GM23338 (cell line): ENCODE results near the gene MAMLD1. TPM values are rescaled to one million over a fixed set of nuclear protein-coding genes. Genes with fewer than 3 reads are reported as not detected.

Experiments used
- ATAC-seq: fragments of 200-7000 bp; cut with Tn5 transposase; 3 replicates; pipeline ENCODE4 v1.9.1; 2020
- DNase-seq: peaks from one replicate; pipeline ENCODE4 v3.0.0-alpha.2; 2015; ENCODE audit warnings: low spot score
- H2AFZ ChIP-seq: fragments of 200-600 bp; sonication (generic); 2 replicates; pipeline ENCODE4 v1.8.0; 2016; ENCODE audit warnings: antibody characterized with exemption, mild to moderate bottlenecking, moderate library complexity
- H3F3A ChIP-seq: fragments of 200-600 bp; sonication (generic); replicated peaks from 2 replicates; pipeline ENCODE4 v1.8.0; 2017; ENCODE audit warnings: antibody characterized with exemption, mixed run types, low read depth
- H3K27ac ChIP-seq: fragments of 200-600 bp; sonication (generic); 2 replicates; pipeline ENCODE4 v1.6.1; 2016; ENCODE audit warnings: low read depth
- H3K27me3 ChIP-seq: fragments of 200-600 bp; sonication (generic); 2 replicates; pipeline ENCODE4 v1.8.0; 2016; ENCODE audit warnings: mild to moderate bottlenecking, mixed run types, moderate library complexity; ENCODE audit not compliant: insufficient read depth
- H3K36me3 ChIP-seq: fragments of 200-600 bp; sonication (generic); 2 replicates; pipeline ENCODE4 v1.8.0; 2016; ENCODE audit warnings: mild to moderate bottlenecking; ENCODE audit not compliant: insufficient read depth
- H3K4me1 ChIP-seq: fragments of 200-600 bp; sonication (generic); 2 replicates; pipeline ENCODE4 v1.8.0; 2016; ENCODE audit warnings: mild to moderate bottlenecking, moderate library complexity; ENCODE audit not compliant: insufficient read depth
- H3K4me2 ChIP-seq: fragments of 200-600 bp; sonication (generic); 2 replicates; pipeline ENCODE4 v1.7.1; 2017; ENCODE audit warnings: mixed run types
- H3K4me3 ChIP-seq: fragments of 200-600 bp; sonication (generic); 2 replicates; pipeline ENCODE4 v1.6.1; 2016; ENCODE audit warnings: mixed run types
- H3K79me2 ChIP-seq: fragments of 200-600 bp; sonication (generic); replicated peaks from 2 replicates; pipeline ENCODE4 v1.8.0; 2017; ENCODE audit warnings: mild to moderate bottlenecking; ENCODE audit not compliant: insufficient read depth
- H3K9me2 ChIP-seq: fragments of 200-600 bp; sonication (generic); 2 replicates; pipeline ENCODE4 v1.8.0; 2017; ENCODE audit not compliant: insufficient read depth
- H4K20me1 ChIP-seq: fragments of 200-600 bp; sonication (generic); replicated peaks from 2 replicates; pipeline ENCODE4 v1.8.0; 2017; ENCODE audit warnings: mild to moderate bottlenecking; ENCODE audit not compliant: insufficient read depth
- H3K27ac Mint-ChIP-seq: 2 replicates; pipeline ENCODE4 v1.8.0; 2020; ENCODE audit warnings: inconsistent platforms, mild to moderate bottlenecking, moderate library complexity, mixed read lengths
- H3K27me3 Mint-ChIP-seq: 3 replicates; pipeline ENCODE4 v1.8.0; 2022; ENCODE audit warnings: low read depth, mild to moderate bottlenecking, moderate library complexity, mixed read lengths, inconsistent platforms; ENCODE audit not compliant: insufficient read depth, poor library complexity
- H3K36me3 Mint-ChIP-seq: 3 replicates; pipeline ENCODE4 v1.8.0; 2021; ENCODE audit warnings: low read depth, mild to moderate bottlenecking, inconsistent platforms, moderate library complexity, mixed read lengths
- H3K4me1 Mint-ChIP-seq: 3 replicates; pipeline ENCODE4 v1.8.0; 2020; ENCODE audit warnings: mild to moderate bottlenecking, inconsistent platforms, mixed read lengths
- H3K4me3 Mint-ChIP-seq: 3 replicates; pipeline ENCODE4 v1.8.0; 2021; ENCODE audit warnings: moderate library complexity, mild to moderate bottlenecking, inconsistent platforms, mixed read lengths
- H3K9me3 Mint-ChIP-seq: 3 replicates; pipeline ENCODE4 v1.8.0; 2020; ENCODE audit warnings: moderate library complexity, mild to moderate bottlenecking, inconsistent platforms, mixed read lengths
- JUNB ChIP-seq: IDR thresholded peaks from one replicate; pipeline ENCODE4 v1.6.1; 2016; ENCODE audit warnings: antibody characterized with exemption; ENCODE audit not compliant: unreplicated experiment
- REST ChIP-seq: IDR thresholded peaks from one replicate; pipeline ENCODE4 v1.6.1; 2018; ENCODE audit warnings: antibody characterized with exemption; ENCODE audit not compliant: unreplicated experiment
- polyA plus RNA-seq: library from polyadenylated mRNA; unstranded; fragments of >200 nt; fragmentation: Nextera tagmentation; extraction: Ambion mirVana; gene quantifications from 2 replicates; pipeline ENCODE4 v1.2.1, GENCODE V29; 2016
- total RNA-seq: library from RNA; depleted of rRNA; stranded (reverse); fragments of >200 nt; shearing (Covaris generic); gene quantifications from 2 replicates; pipeline ENCODE4 v1.2.3, GENCODE V29; 2014
- TF ChIP-seq, protein P1 (sequence below), 2 experiments: fragments of 200-600 bp in 1 of 2; sonication (generic) in 1 of 2; conservative IDR thresholded peaks; 2 replicates each; pipeline versions ENCODE4 v1.5.1 to v1.6.1; 2016 to 2017; ENCODE audit warnings: antibody characterized with exemption in 2 of 2, low read depth in 2 of 2, mild to moderate bottlenecking in 2 of 2, moderate library complexity in 1 of 2

Gene MAMLD1
- total and polyA plus RNA-seq, 2 experiments from 2014 or later: 0.13 to 0.21 TPM

DNA sequence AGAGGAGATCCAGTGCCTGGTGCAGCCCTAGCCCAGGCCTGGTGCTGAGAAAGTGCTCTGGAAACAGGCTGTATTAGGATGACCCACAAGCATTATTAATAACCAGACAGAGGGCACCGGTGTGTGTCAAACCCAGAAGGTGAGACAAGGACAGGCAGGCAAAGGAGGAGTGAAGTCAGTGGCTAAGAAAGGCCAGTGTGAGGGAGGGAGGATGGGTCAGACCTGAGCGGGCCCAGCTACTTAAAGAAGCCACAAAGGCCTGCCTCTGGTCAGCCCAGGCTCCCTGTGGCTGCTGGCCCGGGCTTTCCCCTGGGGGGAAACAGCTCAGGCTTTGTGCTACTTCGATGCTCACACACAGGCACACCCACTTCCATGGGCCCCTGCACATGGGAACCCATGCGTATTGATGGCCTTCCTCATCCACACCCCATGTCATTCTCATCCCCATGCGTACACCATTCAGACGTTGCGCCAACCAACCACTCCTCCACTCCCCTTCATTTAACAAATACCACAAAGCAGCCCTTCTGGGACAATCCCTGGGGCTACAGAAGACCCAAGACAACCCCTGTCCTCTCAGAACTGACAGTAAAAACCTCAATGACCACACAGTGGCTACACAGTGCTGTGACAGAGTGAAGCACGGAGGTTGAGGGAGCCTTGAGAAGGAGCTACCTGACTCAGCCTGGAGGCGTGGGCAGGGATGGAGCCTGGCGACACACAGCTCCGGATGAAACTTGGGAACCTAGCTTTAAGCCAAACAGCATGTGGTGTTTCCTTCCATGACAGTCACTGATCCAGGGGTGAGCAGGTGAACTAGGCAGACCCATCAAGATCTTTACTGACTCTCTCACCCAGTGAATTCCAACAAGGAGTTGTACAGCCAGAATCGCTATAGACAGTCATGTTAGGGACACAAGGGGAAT, 180.4 kb downstream of the MAMLD1 start:
- peaks cover 19% of the 10 kb centered on the region for H3K27me3 Mint-ChIP-seq
- H3K4me1 Mint-ChIP-seq: peaks cover 11% of the 10 kb centered on the region; the same call in 2 of the 3 replicates
- DNase-seq (no peak), ATAC-seq (no peak)
- Histone ChIP-seq H2AFZ (peak overlapping the region; percentile 69; the same call in 1 of the 2 replicates), H3K79me2 (no peaks in the 10 kb centered on the region), H3K36me3 (no peaks in the 10 kb centered on the region), H3K4me2 (no peak overlapping the region), H3K9me2 (no peaks in the 10 kb centered on the region), H3K4me1 (no peaks in the 10 kb centered on the region), H3K4me3 (no peak overlapping the region), H4K20me1 (no peaks in the 10 kb centered on the region), H3F3A (no peaks in the 10 kb centered on the region), H3K27me3 (peaks cover 19% of the 10 kb centered on the region), H3K27ac (no peak overlapping the region)
- no peak for TF ChIP-seq JUNB
- H3K36me3 Mint-ChIP-seq: no peaks in the 10 kb centered on the region
- H3K27ac Mint-ChIP-seq: no peak overlapping the region
- H3K4me3 Mint-ChIP-seq: no peak overlapping the region
- no peaks in the 10 kb centered on the region for H3K9me3 Mint-ChIP-seq

GRCh38 chrX:150544222-150544787, 181.2 kb downstream of the MAMLD1 start:
- H2AFZ ChIP-seq: peak overlapping the region; percentile 69; the same call in 1 of the 2 replicates

More at GRCh38 chrX:150544222-150544787, 181.2 kb downstream of the MAMLD1 start:
- Histone ChIP-seq H3K27me3 (peaks cover 25% of the 10 kb centered on the region), H3F3A (no peaks in the 10 kb centered on the region), H3K79me2 (no peaks in the 10 kb centered on the region), H3K4me2 (no peak overlapping the region), H3K36me3 (no peaks in the 10 kb centered on the region), H4K20me1 (no peaks in the 10 kb centered on the region), H3K27ac (no peak overlapping the region), H3K9me2 (no peaks in the 10 kb centered on the region), H3K4me1 (no peaks in the 10 kb centered on the region), H3K4me3 (no peak overlapping the region)
- Mint-ChIP-seq H3K27ac (no peak overlapping the region), H3K36me3 (no peaks in the 10 kb centered on the region), H3K4me1 (peaks cover 12% of the 10 kb centered on the region; the same call in 2 of the 3 replicates), H3K4me3 (no peak overlapping the region), H3K9me3 (no peaks in the 10 kb centered on the region), H3K27me3 (peaks cover 21% of the 10 kb centered on the region)
- no peak for TF ChIP-seq REST
- TF ChIP-seq, protein P1, sequence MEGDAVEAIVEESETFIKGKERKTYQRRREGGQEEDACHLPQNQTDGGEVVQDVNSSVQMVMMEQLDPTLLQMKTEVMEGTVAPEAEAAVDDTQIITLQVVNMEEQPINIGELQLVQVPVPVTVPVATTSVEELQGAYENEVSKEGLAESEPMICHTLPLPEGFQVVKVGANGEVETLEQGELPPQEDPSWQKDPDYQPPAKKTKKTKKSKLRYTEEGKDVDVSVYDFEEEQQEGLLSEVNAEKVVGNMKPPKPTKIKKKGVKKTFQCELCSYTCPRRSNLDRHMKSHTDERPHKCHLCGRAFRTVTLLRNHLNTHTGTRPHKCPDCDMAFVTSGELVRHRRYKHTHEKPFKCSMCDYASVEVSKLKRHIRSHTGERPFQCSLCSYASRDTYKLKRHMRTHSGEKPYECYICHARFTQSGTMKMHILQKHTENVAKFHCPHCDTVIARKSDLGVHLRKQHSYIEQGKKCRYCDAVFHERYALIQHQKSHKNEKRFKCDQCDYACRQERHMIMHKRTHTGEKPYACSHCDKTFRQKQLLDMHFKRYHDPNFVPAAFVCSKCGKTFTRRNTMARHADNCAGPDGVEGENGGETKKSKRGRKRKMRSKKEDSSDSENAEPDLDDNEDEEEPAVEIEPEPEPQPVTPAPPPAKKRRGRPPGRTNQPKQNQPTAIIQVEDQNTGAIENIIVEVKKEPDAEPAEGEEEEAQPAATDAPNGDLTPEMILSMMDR (conservative IDR thresholded peaks at IDR 0.05; ENCODE audit: low read depth in 2 of 2): peak; percentile 29 to 64
- peak; percentile 66 for ATAC-seq
- DNase-seq: peak; percentile 65
